IPS DF 6.9 (cell line): Measurements from ENCODE around the gene TSPAN33.
"Not testable (repeated sequence)": the region's sequence is repeated elsewhere in the genome, so short reads cannot be mapped to it uniquely, and the experiment has no call there.

ENCODE experiments used
- DNase-seq: peaks from one replicate; pipeline ENCODE4 v3.0.0-alpha.2; 2013; ENCODE audit warnings: low read depth, low spot score
- H3K27ac ChIP-seq: one replicate; pipeline ENCODE4 v1.5.1; 2013; ENCODE audit warnings: low read length, control low read depth
- H3K27me3 ChIP-seq: 2 replicates; pipeline ENCODE4 v1.6.1; 2013; ENCODE audit warnings: mild to moderate bottlenecking, low read length; ENCODE audit not compliant: control insufficient read depth, insufficient read depth
- H3K36me3 ChIP-seq: 2 replicates; pipeline ENCODE4 v1.6.1; 2013; ENCODE audit warnings: low read length; ENCODE audit not compliant: control insufficient read depth, insufficient read depth
- H3K4me1 ChIP-seq: 2 replicates; pipeline ENCODE4 v1.6.1; 2013; ENCODE audit warnings: low read length; ENCODE audit not compliant: control insufficient read depth, insufficient read depth
- H3K4me3 ChIP-seq: 2 replicates; pipeline ENCODE4 v1.5.1; 2013; ENCODE audit warnings: mild to moderate bottlenecking, low read length
- H3K9me3 ChIP-seq: 2 replicates; pipeline ENCODE4 v1.6.1; 2013; ENCODE audit warnings: low read length, inconsistent platforms; ENCODE audit not compliant: control insufficient read depth, insufficient read depth
- WGBS: extraction: QIAGEN DNeasy Blood & Tissue Kit; methylation state at CpG from one replicate; pipeline ENCODE4 v1.1.7; 2013; ENCODE audit warnings: mixed read lengths, missing lambda C conversion rate; ENCODE audit not compliant: insufficient read length, insufficient coverage; 5-methylcytosine and 5-hydroxymethylcytosine counted together

TSPAN33 gene

DNA sequence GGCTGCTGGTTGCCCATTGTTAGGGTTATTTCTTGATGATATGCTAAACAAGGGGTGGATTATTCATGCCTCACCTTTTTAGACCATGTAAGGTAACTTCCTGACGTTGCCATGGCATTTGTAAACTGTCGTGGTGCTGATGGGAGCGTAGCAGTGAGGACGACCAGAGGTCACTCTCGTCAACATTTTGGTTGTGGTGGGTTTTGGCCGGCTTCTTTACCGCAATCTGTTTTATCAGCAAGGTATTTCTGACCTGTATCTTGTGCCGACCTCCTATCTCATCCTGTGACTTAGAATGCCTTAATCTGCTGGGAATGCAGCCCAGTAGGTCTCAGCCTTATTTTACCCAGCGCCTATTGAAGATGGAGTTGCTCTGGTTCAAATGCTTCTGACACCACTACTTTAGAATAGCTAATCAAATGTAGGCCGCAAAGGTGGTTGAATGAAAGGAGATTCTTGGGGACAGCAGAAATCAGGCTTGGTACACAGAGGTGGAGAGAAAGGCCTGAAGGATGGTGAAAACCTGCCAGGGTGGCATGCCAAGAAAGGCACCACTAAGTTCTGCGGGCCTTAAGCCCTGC lies 26.0 kb downstream of the TSPAN33 start:
- Histone ChIP-seq H3K27me3 (no peaks in the 10 kb centered on the region), H3K36me3 (no peaks in the 10 kb centered on the region), H3K4me1 (no peaks in the 10 kb centered on the region; the same call in none of the 2 replicates), H3K27ac (no peak overlapping the region), H3K9me3 (no peaks in the 10 kb centered on the region), H3K4me3 (no peak overlapping the region)
- DNase-seq = no peak
- no CpG with 5 or more reads among the region's 11 CpGs for WGBS

GRCh38 chr7:129173861-129174260 lies 29.4 kb downstream of the TSPAN33 start:
- H3K4me1 ChIP-seq, DNase-seq, H3K27ac ChIP-seq, H3K9me3 ChIP-seq, H3K36me3 ChIP-seq, H3K27me3 ChIP-seq, H3K4me3 ChIP-seq: not testable (repeated sequence)
- no CpG with 5 or more reads among the region's 7 CpGs for WGBS

DNA sequence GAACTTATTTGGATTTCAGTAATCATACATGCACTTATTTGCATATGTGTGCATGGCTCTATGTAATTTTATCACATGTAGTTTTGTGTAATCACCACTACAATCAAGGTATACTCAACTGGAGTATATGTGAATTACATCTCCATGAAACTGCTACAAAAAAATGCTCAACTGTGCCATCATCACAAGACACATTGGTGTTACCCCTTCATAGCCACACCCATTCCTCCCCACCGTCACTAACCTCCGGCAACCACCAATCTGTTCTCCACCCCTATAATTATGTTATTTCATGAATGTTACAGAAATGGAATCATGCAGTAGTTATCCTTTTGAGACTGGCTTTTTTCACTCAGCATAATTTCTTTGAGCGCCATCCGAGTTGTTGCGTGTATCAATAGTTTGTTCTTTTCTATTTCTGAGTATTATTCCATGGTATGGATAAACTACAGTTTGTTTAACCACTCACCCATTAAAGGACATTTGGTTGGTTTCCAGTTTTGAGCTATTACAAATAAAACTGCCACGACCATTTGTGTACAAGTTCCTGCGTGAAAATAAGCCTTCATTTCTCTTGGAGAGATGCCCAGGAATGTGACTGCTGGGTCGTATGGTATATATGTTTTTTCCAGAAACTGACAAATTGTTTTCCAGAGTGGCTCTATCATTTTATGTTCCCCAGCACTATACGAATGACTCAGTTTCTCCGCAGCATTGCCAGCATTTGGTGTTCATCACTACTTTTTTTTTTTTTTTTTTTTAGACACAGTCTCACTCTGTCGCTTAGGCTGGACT lies 32.6 kb downstream of the TSPAN33 start:
- Histone ChIP-seq H3K4me3 (no peak overlapping the region), H3K4me1 (no peaks in the 10 kb centered on the region), H3K27ac (no peak overlapping the region), H3K36me3 (no peaks in the 10 kb centered on the region), H3K9me3 (no peaks in the 10 kb centered on the region), H3K27me3 (no peaks in the 10 kb centered on the region)
- DNase-seq = no peak
- no CpG with 5 or more reads among the region's 11 CpGs for WGBS

DNA sequence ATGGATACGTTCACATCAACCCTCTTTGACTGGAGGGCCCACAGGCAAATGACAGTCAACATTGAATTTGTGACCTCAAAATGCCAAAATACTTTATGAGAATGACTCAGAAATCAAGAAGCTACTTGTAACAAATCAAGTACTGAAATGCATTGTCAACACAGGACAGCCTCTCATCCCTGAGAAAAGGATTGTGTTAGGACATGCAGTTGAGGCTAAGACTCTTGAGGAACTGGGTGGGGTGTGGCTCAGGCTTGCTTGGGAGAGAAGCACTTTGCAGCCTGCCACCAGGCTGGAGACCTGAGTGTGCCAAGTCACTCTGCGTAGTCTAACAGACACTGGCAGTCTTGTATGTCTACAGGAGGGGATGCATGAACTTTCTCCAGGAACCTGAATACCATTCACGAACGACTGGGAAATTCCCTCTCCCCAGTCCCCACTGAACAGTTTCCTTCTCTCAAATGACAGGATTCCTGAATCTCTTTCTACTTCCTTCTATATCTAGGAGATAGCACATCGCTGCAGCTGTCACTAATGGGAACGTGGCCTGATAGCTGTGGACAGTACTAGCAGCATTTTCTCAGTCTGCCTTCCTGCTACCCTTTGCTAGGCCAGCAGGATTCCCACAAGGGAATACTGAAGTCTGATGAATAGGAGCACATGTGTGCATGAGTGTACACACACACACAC lies 40.6 kb downstream of the TSPAN33 start:
- no CpG with 5 or more reads among the region's 6 CpGs for WGBS
- H3K27me3 ChIP-seq = no peaks in the 10 kb centered on the region; the same call in 1 of the 2 replicates
- DNase-seq = no peak
- H3K4me3 ChIP-seq = no peak overlapping the region
- H3K27ac ChIP-seq = no peak overlapping the region
- no peaks in the 10 kb centered on the region for H3K9me3 ChIP-seq
- H3K36me3 ChIP-seq = no peaks in the 10 kb centered on the region
- peaks cover 3% of the 10 kb centered on the region; the same call in 1 of the 2 replicates for H3K4me1 ChIP-seq

GRCh38 chr7:129186749-129187260 lies 42.3 kb downstream of the TSPAN33 start:
- peaks cover 3% of the 10 kb centered on the region; the same call in 1 of the 2 replicates for H3K4me1 ChIP-seq
- no peak for DNase-seq
- no peaks in the 10 kb centered on the region; the same call in 1 of the 2 replicates for H3K27me3 ChIP-seq
- no peaks in the 10 kb centered on the region for H3K36me3 ChIP-seq
- no peak overlapping the region for H3K4me3 ChIP-seq
- no peak overlapping the region for H3K27ac ChIP-seq
- no CpG with 5 or more reads among the region's 6 CpGs for WGBS
- H3K9me3 ChIP-seq = no peaks in the 10 kb centered on the region

DNA sequence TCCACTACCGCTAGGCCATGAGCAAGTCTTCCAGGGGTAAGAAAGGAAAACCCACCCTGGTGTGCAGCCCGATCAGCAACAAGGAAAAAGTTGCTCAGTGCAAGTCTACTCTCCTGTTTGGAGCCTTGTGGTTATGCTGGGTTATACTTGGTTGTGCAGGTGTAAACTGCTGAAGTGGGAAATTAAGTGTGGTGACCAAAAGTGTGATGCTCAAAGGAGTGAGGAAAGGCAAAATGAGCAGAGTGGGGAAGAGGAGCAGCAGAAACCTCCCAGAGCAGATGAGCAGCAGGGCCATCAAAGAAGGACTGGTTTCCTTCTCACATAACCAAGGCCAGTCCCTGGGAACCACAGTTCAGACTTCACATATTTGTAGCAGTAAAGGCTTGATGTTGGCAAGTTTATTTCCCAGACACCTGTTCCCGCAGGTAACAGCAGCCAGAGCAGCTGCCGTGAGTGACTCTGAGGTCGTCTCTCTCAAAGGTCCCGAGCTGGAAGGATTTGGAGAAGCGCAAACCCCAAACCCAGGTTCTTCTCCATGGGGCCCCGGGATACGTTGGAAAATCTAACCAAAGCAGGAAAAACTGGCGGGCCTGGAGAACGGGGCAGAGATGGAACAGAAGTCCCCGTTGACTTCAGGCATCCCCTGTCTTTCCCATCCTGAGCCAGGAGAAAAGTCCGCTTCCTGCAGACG lies 43.3 kb downstream of the TSPAN33 start:
- Histone ChIP-seq H3K27ac (no peak overlapping the region), H3K27me3 (no peaks in the 10 kb centered on the region; the same call in 1 of the 2 replicates), H3K36me3 (no peaks in the 10 kb centered on the region), H3K4me1 (peaks cover 3% of the 10 kb centered on the region; the same call in 1 of the 2 replicates), H3K9me3 (no peaks in the 10 kb centered on the region), H3K4me3 (peak overlapping the region; percentile 88; the same call in 1 of the 2 replicates)
- no CpG with 5 or more reads among the region's 14 CpGs for WGBS
- DNase-seq = no peak

DNA sequence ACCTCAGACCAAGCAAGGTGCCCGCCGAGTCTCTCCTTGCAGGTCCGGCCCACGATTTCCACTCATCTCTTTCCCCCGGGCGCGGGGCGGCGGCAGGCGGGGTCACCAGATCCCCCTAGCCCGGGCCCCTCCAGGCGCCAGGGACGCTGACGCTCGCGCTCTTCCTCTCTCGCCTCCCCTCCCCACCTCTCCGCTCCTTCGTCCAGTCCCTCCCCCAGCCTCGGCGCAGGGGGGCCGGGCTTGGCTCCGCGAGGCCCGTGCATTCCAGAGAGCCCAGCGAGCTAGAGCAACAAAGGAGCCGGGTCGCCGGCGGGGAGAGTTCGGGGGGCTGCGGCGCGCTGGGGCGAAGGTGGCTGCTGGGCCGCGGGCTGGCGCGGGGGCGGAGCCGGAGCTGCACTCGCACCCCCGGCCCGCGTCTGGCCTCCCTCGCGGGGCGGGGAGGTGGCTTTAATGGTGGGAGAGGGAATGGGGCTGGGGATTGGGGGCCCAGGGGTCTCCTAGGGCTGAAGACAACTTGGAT lies 43.9 kb downstream of the TSPAN33 start, which contains the start of gene SMO:
TSS of gene SMO (plus strand) at position 262 of the 520 bp plus-strand sequence. CDS start 519 bp downstream, outside the sequence.
- no peaks in the 10 kb centered on the region; the same call in 1 of the 2 replicates for H3K27me3 ChIP-seq
- H3K9me3 ChIP-seq = no peaks in the 10 kb centered on the region
- no peaks in the 10 kb centered on the region for H3K36me3 ChIP-seq
- DNase-seq = no peak
- no CpG with 5 or more reads among the region's 48 CpGs for whole genome bisulfite sequencing
- no peak within 1 kb of the TSS for H3K27ac ChIP-seq
- peak within 1 kb of the TSS; percentile 88 for H3K4me3 ChIP-seq
- peaks cover 3% of the 10 kb centered on the region; the same call in 1 of the 2 replicates for H3K4me1 ChIP-seq

GRCh38 chr7:129188892-129189660 lies 44.6 kb downstream of the TSPAN33 start:
- H3K9me3 ChIP-seq = no peaks in the 10 kb centered on the region
- H3K4me3 ChIP-seq = peak overlapping the region; percentile 88
- no peaks in the 10 kb centered on the region for H3K36me3 ChIP-seq
- H3K27ac ChIP-seq = no peak overlapping the region
- no peak for DNase-seq
- no CpG with 5 or more reads among the region's 83 CpGs for WGBS
- peaks cover 3% of the 10 kb centered on the region; the same call in 1 of the 2 replicates for H3K4me1 ChIP-seq
- H3K27me3 ChIP-seq = no peaks in the 10 kb centered on the region; the same call in 1 of the 2 replicates

- Histone ChIP-seq H3K4me3 (peak overlapping the region; percentile 88; the same call in 1 of the 2 replicates), H3K36me3 (no peaks in the 10 kb centered on the region)
Observed at GRCh38 chr7:129189661-129190310, 45.3 kb downstream of the TSPAN33 start.

More at GRCh38 chr7:129189661-129190310, 45.3 kb downstream of the TSPAN33 start:
- no CpG with 5 or more reads among the region's 13 CpGs for WGBS
- peaks cover 3% of the 10 kb centered on the region; the same call in 1 of the 2 replicates for H3K4me1 ChIP-seq
- no peaks in the 10 kb centered on the region for H3K9me3 ChIP-seq
- DNase-seq = no peak
- no peaks in the 10 kb centered on the region; the same call in 1 of the 2 replicates for H3K27me3 ChIP-seq
- no peak overlapping the region for H3K27ac ChIP-seq
